Measurements from ENCODE around the gene TTC34. TPM values are rescaled to one million over a fixed set of nuclear protein-coding genes. Genes with fewer than 3 reads are reported as not detected.

The TTC34 gene, protein sequence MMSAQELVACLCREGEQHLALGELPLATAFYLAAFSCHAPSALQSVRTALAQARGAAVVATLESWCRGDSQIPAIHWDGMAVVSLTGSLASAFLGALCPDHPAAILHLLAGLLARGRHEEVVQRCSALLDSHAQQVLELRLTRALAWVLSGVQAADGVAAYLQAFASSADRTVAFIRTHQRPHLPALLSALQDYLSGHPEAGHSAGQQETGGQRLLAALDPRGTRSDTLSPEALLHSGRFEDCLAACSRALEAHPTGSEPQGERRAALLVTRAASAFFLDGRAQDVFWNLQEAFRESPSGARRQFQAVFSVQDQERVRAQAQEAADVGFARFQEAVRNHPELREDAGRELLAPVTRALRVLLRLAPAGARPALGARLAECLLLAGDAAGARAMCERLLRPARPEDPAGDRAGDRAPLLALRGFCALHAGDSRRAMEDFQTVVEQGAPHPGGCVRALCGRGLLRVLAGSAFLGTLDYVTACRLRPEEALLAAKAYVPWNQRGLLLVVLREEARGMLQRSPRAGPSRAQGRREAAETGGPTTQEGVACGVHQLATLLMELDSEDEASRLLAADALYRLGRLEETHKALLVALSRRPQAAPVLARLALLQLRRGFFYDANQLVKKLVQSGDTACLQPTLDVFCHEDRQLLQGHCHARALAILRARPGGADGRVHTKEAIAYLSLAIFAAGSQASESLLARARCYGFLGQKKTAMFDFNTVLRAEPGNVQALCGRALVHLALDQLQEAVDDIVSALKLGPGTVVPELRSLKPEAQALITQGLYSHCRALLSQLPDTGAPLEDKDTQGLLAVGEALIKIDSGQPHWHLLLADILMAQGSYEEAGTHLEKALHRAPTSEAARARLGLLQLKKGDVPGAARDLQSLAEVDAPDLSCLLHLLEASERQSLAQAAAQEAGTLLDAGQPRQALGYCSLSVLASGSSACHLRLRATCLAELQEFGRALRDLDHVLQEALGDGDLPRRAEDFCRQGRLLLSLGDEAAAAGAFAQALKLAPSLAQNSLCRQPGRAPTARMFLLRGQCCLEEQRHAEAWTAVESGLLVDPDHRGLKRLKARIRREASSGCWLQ
- total RNA-seq = 0.16 TPM

GRCh38 chr1:2801535-2802291 lies at the start of gene TTC34:
TTC34 (minus strand) TSS chr1:2801693; CDS start chr1:2800827, 866 bp downstream.
- no peak for DNase-seq

- DNase-seq = no peak
These were observed 49.0 kb upstream of the TTC34 start for GRCh38 chr1:2850502-2850901.

DNA sequence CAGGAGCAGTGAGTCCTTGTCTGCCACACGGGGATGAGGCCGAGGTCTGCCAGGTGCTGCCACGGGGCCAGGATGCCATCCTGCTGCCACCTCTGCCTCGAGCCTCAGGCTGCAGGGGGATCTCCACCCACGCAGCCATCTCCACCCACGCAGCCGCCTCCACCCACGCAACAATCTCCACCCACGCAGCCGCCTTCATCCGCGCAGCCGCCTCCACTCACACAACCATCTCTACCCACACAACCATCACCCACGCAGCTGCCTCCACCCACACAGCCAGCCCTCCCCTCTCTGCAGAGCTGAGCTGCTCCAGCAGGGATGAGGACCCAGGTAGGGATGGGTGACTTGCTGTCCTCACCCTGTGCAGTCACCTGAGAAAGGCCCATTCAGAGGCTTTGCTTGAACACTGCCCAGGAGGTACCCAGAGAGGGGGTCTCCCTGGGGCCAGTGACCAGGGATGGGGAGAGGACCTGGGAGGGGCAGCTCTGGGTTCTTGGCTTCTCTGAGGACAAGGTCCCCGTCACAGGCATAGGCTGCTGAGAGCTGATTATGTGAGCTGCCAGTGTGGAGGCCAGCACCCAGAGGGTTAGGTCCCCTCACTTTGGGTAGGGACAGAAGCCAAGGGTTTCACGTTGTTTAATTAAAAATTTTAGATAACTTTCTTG lies 46.6 kb upstream of the TTC34 start:
- DNase-seq = no peak

- no peak for DNase-seq
These were observed 45.8 kb upstream of the TTC34 start for GRCh38 chr1:2847086-2847985.

GRCh38 chr1:2845869-2846268 lies 44.4 kb upstream of the TTC34 start:
- no peak for DNase-seq

- no peak for DNase-seq
These were observed 38.7 kb upstream of the TTC34 start for GRCh38 chr1:2840036-2840809.

- DNase-seq = no peak
These were observed 36.3 kb upstream of the TTC34 start for GRCh38 chr1:2837823-2838222.

DNA sequence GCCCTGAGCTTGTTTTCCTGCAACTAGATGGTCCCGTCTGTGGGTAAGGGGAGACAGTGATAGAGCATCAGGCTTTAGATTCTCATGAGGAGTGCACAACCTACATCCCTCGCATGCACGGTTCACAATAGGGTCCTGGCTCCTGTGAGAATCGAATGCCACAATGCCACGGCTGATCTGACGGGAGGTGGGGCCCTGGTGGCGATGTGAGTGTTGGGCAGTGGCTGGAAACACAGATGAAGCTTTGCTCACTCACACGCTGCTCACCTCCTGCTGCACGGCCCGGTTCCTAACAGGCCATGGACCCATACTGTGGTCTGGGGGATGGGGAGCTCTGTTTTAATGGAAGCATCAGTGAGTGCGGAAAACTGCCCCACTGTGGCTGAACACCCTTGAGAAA lies 35.8 kb upstream of the TTC34 start:
- DNase-seq = no peak

DNA sequence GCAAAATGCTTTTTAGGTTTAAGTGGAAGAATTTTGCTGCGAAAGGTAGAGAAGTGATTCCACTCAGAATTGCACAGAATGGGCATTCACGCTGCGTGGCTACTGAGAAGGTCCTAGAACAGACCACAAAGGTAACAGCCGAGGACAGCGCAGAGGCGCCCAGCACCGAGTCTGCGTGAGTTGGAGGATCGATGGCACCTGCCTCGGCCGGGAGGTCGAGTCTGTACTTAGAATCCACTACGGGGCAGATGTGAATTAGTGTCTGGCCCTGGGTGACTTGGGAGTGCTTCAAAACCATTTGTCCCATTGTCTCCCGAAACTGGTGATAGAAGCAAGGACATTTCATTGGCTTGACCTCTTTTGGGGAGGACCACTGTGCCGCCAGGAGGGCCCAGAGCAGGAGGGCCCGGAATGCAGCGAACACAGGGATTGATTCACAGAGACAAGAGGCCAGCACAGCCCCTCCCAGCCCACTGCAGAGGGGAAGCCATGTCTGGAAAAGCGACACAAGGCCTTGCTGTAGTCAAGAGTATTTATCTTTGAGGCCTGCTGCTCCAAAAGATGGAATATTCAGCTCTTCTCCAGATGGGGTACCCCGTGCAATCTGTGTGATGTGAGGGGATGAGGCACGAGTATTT lies 35.0 kb upstream of the TTC34 start:
- no peak for DNase-seq

- no peak for DNase-seq
These were observed 34.2 kb upstream of the TTC34 start for GRCh38 chr1:2835650-2836159.

DNA sequence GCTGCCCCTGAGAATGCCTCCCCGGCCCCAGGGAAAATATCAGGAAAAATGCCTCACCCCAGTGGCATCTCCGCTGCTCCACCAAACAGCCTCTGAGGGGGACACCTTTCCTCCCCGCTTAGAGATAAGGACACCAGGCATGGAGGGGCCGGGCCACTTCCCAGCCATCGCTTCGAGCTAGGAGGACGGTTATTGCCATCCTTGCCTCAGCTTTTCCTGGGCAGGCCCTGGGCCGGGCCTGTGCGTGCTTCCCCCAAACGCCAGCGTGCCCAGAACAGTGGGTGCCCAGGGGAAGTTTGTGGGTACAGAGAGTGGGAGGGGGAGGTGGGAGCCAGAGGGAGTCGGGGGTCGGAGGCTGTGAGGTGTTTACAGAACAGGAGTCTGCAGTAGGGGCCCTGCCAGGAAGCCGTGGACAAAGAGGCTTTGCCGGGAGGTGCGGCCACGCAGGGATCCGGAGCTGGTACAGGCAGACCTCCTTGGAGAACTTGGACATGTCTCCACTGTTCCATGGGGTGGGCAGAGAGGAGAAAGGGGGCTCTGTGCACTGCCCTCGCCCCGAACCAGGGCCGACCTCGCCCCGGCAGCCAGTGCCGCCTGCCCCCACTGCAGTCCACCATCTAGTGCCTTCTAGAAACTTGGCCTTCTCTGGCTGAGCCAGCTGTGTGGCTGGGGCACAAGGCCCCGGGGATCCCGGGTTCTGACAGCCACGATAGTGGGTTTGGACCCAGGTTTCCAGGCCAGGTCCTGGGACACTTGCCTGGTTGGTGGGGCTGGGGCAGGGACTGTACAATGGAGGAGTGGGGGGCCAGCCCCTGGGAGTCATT lies 33.5 kb upstream of the TTC34 start:
- DNase-seq = no peak

GRCh38 chr1:2834146-2834475 lies 32.6 kb upstream of the TTC34 start:
- no peak for DNase-seq

GRCh38 chr1:2833454-2834145 lies 32.1 kb upstream of the TTC34 start:
- no peak for DNase-seq

- DNase-seq = no peak
These were observed 31.3 kb upstream of the TTC34 start for GRCh38 chr1:2832506-2833453.

- no peak for DNase-seq
These were observed 30.2 kb upstream of the TTC34 start for GRCh38 chr1:2831596-2832212.

All from occipital lobe (tissue), 2 donors.